Pulmonary artery endothelial cell (primary cell): ENCODE data around the gene KDM2B. TPM values are rescaled to one million over a fixed set of nuclear protein-coding genes. Genes with fewer than 3 reads are reported as not detected.
"Not testable (repeated sequence)": the region's sequence is repeated elsewhere in the genome, so short reads cannot be mapped to it uniquely, and the experiment has no call there.

Source experiments
- DNase-seq: peaks from one replicate; pipeline ENCODE4 v3.0.0-alpha.2; 2011; ENCODE audit warnings: low read depth, low spot score
- total RNA-seq: library from RNA; depleted of rRNA; stranded (reverse); fragments of >200 nt; gene quantifications from 2 replicates; pipeline ENCODE4 v1.2.3, GENCODE V29; 2014

KDM2B gene
- total RNA-seq, 1 donor from 2014 or later, result 30.5 TPM

DNA sequence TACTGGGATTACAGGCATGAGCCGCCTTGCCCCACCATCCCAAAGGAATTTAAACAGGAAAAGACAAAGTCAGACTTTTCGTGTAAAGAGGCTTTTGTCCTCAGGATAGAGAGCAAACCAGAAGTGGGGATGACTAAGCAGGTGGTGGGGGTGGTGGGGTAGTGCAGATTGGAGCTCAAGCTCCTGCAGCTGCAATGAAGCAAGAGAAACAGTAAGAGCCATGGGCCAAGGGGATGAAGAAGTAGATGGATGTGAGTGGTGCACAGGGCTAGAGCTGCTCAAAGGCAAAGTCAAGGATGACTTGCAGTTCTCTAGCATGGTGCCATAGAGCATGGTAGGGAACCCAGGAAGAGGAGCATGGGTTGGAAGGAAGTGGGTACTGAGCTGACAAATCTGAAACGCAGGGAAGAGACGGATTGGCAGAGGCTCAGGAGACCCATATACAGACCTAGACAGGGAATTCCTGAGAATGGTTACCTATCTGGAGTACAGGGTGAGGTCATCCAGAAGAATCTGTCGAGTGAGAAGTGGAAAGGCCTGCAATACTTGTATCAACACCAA, 192.3 kb downstream of the KDM2B start:
- peak; percentile 17 for DNase-seq

DNA sequence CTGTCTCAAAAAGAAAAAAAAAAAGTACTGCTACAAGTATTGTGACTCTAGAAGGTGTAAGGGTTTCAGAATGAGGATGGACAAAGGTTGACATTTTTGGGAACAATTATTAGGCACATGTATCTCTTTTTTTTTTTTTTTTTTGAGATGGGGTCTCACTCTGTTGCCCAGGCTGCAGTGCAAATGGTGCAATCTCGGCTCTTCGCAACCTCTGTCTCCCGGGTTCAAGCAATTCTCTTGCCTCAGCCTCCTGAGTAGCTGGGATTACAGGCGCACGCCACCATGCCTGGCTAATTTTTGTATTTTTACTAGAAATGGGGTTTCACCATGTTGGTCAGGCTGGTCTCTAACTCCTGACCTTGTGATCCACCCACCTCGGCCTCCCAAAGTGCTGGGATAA, 195.9 kb downstream of the KDM2B start:
- DNase-seq, result not testable (repeated sequence)

DNA sequence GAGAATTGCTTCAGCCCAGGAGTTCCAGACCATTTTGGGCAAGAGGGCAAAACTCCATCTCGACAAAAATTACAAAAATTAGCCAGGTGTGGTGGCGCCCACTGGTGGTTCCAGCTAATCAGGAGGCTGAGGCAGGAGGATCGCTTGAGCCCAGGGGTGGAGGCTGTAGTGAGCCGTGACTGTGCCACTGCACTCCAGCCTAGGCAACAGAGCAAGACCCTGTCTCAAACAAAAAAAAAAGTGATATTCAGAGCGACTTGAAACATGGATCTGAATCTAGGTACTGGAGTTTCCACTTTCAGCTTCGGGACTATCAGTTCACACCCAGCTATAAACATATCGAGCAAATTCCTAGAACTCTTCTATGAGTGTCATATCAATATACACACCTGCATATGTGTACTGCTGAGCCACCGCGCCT, 197.2 kb downstream of the KDM2B start:
- DNase-seq, result no peak

DNA sequence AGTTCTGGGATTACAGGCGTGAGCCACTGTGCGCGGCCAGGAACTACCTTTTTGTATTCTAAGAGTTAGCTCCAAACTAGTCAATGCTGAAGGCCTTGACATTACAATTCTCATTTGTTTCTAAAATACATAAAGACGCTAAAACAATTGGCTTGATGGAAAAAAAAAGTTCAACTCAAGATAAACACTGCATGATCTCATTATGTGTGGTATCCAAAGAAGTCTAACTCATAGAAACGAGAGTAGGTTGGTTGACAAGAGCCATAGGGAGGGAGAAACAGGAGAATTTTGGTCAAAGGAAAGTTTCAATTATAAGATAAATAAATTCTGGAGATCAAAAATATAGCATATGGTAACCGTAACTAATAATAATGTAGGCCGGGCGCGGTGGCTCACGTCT, 200.9 kb downstream of the KDM2B start:
- no peak for DNase-seq

Other genes with a start within 250 kb of the KDM2B start
- 167 and 171 TPM in 2 replicates for gene ANAPC5, start 228.6 kb downstream of the KDM2B start, total RNA-seq
- gene RNF34, start 180.9 kb downstream of the KDM2B start, total RNA-seq, result 122 and 146 TPM in 2 replicates
- gene ORAI1, start 45.5 kb upstream of the KDM2B start, total RNA-seq, result 16.2 and 18.8 TPM in 2 replicates
- 0.63 and 1.6 TPM in 2 replicates for gene MORN3, start 88.6 kb upstream of the KDM2B start, total RNA-seq
- gene TMEM120B, start 131.7 kb upstream of the KDM2B start, total RNA-seq, result 8.6 and 9.2 TPM in 2 replicates
- gene RHOF, start 212.7 kb upstream of the KDM2B start, total RNA-seq, result 6.7 and 7.6 TPM in 2 replicates
- 1.8 and 2.5 TPM in 2 replicates for gene SETD1B, start 223.0 kb upstream of the KDM2B start, total RNA-seq